Non-pigmented ciliary epithelial cell (primary cell): ENCODE results near the gene TBXAS1.
A peak's percentile ranks its signal among the peaks of the same experiment; 100 is the strongest.
"Not testable (repeated sequence)": the region's sequence is repeated elsewhere in the genome, so short reads cannot be mapped to it uniquely, and the experiment has no call there.

Experiments
- DNase-seq: peaks from one replicate; pipeline ENCODE4 v3.0.0-alpha.2; 2010; ENCODE audit warnings: low read depth

TBXAS1 gene

DNA sequence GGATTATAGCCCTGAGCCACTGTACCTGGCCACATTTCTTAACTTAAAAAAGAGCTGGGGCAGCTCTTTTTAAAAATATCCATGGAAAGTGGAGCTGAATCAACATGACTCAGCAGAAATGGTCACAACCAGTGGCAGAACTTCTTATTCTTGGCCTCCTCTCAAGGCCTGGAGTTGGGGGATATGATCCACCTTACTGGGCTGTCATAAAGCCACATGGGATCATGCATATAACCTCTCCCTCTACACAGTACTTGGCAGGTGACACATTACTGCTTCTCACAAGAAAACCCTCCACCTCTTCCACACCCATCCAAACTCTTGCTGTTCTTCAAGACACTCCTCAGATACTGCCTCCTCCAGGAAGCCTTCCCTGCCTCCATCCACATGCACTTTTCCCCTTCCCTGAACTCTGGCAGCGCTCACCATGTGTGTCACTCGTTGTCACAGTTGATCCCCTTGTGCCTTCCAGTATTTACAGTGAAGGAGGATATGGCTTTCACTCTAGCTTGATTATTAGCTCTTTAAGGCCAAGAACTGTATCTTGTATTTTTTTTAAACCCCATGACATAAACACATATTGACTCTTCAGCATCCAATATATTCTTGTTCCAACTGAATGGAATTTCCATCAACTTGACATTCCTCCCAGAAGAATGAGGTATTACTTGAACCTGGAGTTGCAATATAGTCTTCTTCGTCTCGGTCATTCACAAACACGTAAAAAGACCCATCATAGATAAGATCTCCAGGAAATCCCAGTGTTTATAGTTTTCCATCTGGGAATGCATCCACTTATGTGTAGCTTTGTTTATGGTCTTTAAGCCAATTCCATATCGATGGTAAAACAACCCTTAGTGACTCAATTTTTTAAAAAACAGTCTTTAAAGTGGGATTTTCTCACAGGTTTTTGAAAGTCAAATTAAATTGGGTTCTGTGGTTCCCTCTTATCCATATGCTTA is 85.5 kb downstream of the TBXAS1 start:
- no peak for DNase-seq

DNA sequence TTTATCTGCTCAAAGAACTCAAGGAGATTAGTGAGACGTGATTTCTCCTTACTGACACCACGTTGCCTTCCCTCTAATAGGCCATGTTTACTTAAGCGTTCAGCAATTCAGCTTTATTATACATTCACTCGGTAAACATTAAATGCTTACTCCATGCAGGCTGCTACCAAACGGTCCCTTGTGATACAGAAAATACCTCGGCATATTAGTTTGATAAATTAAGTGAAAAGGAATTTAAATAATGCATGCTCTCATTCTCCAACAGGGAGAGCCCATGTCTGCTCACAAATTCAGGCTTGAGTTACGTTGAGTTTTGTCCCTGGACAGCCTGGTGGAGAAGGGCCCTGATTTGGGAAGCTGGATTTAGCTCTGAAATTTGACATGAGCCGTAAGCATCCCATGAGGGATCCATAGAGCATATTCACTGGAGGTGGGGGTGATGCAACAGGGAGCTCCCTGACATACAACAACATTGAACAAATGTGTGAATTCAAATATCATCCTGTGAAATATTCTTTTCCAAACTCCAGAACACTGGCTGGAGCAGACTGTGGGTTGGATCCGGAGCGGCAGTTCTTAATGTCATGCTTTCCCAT is 86.3 kb downstream of the TBXAS1 start:
- DNase-seq = peak; percentile 36

DNA sequence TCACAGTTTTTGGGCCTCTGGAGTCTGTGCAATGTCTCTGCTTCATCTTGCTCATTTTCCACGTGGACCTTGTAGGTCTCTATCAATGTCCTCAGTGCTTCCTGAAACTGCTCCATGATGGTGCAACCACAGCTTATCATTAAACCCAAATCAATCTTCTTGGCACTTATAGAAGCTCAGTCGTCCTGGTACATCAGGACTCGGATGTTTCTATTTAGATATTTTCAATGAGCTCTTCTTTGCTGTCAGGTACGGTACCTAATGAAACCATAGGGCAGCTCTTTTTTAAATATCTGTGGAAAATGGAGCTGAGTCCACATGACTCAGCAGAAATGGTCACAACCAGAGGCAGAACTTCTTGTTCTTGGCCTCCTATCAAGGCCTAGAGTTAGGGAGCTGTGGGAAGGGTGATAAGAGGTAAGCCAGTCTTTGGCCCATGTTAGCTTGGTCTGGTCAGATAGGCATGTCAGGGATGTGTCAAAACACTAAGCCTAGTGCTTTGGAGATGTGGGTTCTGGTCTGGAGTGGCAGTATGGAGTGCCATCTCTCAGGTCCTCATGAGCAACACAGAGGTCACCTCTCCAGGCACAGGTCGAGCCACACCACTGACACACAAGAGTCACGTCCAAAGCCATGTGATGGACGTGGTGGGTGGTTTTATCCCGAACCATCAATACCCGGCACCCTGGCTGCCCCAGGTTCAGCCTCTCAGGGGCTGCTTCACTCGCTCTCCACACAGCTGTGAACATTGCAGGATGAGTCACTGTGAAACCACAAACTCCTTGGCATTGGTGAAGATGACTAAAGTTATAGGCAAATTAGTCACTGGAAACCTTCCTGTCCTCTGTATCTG is 87.0 kb downstream of the TBXAS1 start:
- DNase-seq = peak; percentile 95

DNA sequence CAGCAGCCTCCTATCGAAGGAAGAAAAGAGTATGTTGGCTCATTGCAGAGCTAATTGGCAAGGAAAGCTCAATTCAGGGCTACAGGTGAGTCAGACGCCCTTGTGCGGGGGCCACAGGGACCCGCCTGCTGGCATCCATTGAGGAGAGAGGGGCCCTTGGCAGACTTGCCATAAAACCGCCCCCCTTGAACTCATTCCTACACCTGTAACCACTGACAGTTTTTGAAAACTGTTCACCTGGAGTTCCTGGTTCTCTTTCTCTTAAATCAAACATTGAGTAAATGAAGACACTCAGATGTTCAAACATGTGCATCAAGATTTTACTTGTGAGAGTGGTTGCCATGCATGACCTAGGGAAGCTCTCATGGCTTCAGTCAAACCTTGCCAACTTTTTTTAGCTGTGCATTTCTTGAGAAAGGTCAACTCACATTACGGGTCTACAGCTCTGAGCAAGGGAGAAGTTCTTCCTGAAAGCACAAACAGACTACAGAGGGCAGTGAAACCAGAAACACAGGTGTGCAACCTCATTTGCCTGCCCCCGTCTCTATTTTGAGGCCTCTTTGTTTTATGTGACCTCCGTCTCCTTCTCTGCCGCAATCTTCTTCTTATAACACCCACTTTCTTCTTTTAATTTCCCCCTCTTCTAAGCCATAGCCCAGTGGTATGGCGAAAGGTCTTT is 87.8 kb downstream of the TBXAS1 start:
- no peak for DNase-seq

DNA sequence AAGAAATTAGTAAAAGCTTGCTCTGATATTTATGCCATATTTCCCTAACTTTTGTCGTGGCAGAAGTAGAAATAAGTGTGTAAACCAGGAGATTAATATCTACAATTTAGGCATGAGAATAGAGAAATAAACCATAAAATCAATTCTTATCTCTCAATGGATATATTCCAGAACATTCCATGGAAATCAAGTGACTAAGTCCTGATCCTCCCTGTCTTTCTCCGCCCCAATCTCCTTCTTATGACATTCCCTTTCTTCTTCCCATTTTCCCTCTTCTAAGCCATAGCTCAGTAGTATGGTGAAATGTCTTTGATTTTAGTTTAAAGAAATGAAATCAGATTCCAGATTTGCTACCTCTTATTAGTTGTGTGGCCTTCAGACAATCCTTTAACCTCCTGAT is 88.8 kb downstream of the TBXAS1 start:
- DNase-seq = no peak

DNA sequence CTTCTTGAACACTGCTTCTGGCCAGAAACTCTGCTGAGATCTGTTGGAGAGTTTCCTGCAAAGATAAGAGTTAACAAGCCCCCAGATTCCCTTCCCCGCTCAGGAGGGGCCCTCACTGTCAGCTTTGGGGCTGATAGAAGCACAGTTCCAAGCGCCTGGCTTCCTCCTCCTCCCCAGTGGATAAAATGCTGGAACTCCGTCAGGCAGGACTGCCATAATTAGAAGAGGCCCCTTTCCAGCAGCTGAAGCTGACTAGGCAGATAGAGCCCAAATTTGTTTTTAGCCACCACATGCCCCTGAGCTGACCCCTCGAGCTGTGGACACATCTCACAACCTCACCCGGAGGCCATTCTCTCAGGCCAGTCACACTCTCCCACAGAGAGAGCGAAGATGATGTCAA is 89.4 kb downstream of the TBXAS1 start:
- no peak for DNase-seq

DNA sequence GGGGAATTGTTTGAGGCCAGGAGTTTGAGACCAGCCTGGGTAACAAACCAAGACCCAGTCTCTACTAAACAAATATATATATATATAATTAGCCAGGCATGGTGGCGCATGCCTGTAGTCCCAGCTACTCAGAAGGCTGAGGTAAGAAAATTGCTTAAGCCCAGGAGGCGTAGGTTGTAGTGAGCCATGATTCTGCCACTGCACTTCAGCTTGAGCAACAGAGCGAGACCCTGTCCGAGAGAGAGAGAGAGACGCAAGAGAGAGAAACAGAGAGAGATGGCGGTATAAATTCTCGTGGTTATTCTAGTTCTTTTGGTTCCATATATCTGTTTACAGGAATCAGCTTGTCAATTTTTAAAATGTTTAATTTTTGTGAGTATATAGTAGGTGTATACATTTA is 94.0 kb downstream of the TBXAS1 start:
- DNase-seq = no peak

DNA sequence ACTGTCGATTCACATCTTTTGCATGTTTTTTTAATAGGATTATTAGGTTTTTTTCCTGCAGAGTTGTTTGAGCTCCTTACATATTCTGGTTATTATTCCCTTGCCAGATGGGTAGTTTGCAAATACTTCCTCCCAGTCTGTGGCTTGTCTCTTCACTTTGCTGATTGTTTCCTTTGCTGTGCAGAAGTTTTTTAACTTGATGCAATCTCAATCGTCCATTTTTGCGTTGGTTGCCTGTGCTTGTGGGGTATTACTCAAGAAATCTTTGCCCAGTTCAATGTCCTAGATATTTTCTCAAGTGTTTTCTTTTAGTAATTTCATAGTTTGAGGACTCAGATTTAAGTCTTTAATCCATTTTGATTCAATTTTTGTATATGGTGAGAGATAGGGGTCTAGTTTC is 95.4 kb downstream of the TBXAS1 start:
- DNase-seq = no peak

DNA sequence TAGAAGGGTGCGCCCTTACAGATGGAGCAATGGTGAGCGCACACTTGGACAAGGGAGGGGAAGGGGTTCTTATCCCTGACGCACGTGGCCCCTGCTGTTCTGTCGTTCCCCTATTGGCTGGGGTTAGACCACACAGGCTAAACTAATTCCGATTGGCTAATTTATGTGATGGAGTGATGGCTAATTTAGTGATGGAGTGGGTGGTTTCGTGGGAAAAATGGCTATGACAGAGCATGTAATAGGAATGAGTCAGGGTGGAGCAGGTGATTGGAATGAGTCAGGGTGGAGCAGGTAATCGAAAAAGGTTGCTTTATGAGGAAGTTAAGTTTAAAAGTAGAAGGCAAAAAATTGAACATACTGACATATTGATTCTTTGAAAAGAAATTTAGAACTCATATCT is 100.2 kb downstream of the TBXAS1 start:
- DNase-seq = not testable (repeated sequence)

DNA sequence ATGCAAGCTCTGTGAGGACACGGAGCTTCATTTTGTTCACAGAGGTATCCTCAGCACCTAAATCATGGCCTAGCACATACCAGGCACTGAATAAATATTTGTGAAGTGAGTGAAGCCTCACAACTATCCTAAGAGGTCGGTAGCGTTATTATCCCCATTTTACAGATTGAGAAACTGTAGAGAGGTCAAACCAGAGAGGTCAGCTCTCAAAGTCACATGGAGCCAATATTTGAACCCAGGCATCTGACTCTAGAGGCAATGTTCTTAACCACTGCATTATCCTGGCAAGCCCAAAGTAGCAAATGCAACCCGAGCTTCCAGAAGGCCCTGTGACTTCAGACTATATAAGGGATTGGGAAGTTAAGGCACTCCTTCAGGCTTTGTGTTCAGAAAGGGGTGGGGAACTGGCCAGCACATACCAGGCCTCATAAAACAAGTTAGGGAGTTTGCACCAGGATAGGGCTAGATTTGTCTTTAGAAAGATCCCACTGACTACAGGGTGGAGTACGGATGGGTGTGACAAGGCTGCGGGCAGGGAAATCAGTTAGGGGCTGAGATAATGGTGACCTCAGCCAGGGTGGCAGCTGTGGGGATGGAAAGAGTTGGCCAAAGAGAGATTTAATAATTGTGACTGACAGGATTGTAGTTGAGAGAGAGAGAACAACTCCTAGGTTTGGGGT is 101.4 kb downstream of the TBXAS1 start:
- no peak for DNase-seq

DNA sequence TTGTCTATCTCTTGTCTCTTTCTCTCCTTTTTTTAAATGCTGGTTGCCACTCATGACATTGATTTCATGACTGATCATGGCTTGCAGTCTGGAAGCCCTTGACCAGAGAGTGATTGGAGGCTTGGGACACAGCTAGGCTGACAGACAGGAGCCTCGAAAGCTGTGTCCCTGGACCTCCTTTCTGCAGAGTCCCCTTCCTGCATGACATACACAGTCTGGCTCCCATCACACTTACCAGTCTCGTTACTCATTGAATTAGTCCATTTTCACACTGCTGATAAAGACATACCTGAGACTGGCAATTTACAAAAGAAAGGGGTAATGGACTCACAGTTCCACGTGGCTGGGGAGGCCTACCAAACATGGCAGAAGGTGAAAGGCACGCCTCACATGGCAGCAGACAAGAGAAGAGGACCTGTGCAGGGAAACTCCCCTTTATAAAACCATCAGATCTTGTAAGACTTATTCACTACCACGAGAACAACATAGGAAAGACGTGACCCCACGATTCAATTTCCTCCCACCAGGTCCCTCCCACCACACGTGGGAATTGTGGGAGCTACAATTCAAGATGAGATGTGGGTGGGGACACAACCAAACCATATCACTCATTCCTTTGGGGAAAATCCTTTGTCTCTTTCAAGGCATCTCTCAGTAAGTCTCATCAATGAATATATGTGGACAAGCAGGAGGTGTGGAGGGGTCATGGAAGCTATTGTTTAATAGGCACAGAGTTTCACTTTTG is 102.3 kb downstream of the TBXAS1 start:
- DNase-seq = no peak

DNA sequence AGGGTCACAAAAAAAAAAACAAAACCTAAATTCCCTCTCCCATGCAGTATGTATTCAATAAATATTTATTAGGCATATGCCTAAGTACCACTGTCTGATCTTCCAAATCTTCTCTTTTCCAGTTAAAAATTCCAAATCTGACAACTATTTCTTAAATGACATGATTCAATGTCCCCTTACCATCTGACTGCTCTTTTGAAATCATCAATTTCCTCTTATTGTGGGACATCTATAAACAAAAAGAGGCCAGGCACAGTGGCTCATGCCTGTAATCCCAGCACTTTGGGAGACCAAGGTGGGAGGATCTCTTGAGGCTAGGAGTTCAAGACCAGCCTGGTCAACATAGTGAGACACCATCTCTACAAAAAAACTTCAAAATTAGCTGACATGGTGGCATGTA is 103.5 kb downstream of the TBXAS1 start:
- DNase-seq = no peak

DNA sequence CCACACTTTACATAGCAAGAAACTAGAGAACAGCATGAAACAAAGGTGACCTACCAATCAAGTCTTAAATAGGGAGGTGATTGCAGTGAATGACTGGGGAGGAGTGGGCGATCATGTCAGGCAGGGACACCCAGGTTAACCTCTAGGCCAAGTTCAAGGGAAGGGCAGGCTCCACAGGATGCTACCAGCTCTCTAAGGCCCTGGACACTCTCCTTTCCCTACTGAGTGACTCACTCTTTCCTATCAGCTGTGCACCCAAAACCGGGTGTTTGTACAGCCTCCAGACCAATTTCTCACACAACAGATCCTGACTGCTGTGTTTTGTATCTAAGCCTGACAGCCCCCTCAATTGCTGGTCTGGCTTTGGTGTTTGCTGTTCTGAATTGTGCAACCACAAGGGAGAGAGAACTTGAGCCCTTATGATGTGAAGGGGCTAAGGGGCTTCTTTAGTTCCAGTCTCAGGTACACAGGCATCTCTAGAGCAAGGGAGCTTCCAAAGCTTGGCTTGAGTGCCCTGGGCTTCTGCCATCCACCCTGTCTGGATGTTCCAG is 107.8 kb downstream of the TBXAS1 start:
- peak; percentile 75 for DNase-seq

DNA sequence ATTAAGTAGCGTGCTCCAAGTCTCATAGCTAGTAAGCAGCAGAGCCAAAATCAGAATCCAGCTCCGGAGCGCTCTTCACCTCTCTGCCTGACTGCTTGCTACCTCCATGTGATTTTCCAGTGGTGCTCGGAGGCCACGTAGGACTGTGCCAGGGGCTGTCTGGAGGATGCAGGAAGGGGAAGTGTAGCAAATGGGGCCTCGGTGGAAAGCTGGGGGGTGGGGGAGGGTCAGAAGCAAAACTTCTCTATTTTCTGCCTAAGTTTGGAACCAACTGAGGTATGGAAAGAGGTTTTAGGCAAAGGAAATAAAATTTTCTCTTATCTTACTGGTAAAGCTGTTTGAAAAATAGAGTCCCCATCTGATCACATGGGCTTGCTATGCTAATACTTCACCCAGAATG is 108.7 kb downstream of the TBXAS1 start:
- DNase-seq = no peak

DNA sequence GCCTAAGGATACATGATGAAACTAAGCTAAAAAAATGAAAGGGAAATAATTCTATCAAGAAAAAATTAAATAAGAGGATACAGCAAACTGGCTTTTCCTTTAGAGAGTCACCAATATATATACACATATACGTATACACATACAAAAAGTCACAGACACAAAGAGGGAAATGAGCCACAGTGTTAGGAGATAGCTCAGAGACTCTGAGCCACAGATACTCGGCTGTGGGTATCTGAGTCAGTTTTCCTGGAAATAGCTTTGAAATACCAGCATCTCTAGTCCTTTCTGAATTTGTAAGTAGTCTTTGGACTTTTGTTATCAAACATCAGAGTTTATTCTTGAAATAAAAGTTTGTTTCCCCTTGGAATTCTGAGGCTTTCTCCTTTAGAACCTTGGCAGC is 111.8 kb downstream of the TBXAS1 start:
- no peak for DNase-seq

DNA sequence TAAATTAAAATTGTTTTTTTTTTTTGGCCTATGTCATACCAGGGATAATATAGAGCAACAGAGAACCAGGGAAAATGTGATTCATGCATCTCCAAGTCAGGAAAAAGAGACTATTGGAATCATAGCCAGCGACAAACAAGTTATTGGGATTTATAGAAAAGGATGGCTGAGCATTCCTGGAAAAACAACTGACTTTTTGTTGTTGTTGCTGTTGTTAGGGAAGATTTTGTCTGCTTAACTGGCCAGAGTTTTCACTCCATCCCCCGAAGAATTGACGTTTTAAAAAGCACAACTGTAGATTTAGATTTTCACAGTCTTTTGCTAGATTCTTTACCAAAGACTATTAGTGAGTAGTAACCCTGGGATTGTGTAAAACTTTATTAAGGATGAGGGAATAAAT is 112.4 kb downstream of the TBXAS1 start:
- DNase-seq = no peak

DNA sequence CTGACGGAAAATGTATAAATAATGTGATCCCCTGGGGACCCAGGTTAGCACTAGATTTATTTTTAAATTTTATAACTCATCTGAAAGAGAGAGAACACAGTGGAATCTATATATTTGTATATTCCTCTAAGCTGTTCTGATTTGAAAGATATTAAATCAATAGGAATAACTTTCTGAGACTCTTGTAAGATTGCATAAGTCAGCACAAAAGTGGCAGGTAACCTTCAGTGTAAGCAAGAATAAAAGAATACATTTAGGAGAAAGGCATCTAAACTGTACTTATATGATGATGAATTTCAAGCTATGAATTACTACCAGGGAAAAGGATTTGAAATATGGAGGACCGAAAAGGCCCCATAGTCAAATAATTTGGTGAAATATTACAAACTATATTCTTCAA is 112.8 kb downstream of the TBXAS1 start:
- no peak for DNase-seq

DNA sequence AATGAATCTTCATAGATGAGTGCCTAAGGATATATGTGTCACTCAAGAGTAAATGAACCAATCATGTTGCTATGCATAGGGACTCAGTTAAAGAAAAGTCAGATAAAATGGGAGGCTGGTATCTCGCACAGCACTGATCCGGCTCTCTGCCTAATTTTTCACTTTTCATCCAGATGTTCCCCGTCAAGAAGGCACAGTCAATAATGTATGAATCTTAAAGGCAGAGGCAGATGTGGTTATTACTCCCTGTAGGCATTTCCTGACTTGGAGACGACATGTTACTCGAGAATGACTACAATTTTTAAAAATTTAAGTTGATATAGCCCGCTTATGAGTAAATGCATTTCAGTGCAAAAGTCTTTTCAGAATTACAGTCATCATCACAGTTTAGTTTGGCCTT is 113.6 kb downstream of the TBXAS1 start:
- DNase-seq = peak; percentile 8

DNA sequence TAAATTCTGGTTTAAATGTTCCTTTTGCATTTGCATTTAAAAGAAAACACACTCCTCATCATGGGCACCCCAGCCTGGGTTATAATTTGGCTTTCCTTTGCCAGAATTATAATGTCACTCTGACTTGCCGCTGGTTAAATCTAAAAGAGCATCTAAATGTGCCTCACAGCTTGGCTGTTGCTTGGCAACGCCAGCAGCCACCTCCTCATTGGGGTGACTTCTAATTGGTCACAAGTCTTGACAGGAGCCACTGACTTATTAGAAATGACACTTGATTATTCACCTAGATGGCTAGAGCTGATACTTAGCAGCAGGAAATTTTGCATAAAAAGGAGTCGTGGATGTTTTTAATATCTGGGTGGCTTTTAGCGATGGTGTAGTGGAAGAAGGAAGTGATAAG is 114.3 kb downstream of the TBXAS1 start:
- DNase-seq = no peak

DNA sequence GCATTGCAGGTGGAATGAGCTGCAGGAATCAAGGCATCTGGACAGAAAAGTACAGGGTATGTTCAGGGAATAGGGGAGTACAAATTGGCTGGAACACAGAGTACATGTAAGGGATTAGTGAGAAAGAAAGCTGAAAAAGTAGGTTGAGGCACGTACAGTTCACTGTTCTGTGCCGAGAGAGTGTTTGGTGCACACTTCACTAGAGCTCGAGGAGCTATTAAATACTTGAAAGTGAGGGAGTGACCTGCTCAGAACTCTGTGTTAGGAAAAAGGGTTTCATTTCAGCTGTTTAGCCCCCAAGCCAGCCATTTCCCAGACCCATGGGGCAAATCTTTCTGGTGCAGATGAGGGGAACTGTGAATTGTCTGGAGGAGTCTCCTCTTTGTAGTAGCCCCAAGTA is 115.2 kb downstream of the TBXAS1 start:
- DNase-seq = no peak

DNA sequence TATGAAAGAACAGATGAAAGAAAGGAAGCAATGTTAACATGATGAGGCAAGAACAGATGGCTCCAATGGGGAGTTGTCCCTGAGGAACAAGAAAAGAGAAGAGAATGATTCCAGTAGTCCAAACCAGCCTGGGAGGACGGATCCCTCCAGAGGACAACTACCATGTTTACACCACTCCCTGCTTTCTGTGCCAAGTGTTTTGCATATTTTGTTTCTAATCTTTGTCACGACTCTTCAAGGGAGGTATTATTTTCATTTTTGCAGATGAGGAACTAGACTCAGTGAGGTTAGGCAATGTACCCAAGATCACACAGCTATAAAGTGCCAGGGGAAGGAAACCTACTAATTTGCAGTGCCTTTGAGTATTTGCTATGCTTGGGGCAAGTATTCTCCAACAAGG is 117.5 kb downstream of the TBXAS1 start:
- DNase-seq = no peak
